HTERT RPE-1 (cell line): ENCODE data around the gene SPINK4.

Source experiments
- in situ Hi-C: fragments of 300-500 bp; cut with MboI; formaldehyde crosslinking; loops from 4 replicates; pipeline ENCODE4 v1.14.3; 2020; ENCODE audit warnings: low sequenced_read_pairs

Gene SPINK4

GRCh38 chr9:33254211-33254610 lies 14.2 kb downstream of the SPINK4 start:
- in situ Hi-C loops: no loop called here

- in situ Hi-C loops: no loop called here
Observed at GRCh38 chr9:33255014-33255413, 15.0 kb downstream of the SPINK4 start.

- in situ Hi-C loops: no loop called here
Observed at GRCh38 chr9:33255471-33255870, 15.5 kb downstream of the SPINK4 start.

- in situ Hi-C loops: no loop called here
Observed at GRCh38 chr9:33256236-33256635, 16.3 kb downstream of the SPINK4 start.

- in situ Hi-C loops: no loop called here
Observed at GRCh38 chr9:33257276-33257675, 17.3 kb downstream of the SPINK4 start.

GRCh38 chr9:33260372-33260771 lies 20.4 kb downstream of the SPINK4 start:
- in situ Hi-C loops: no loop called here

- in situ Hi-C loops: no loop called here
Observed at GRCh38 chr9:33263131-33264002, 23.4 kb downstream of the SPINK4 start.

GRCh38 chr9:33264003-33264472 lies 24.1 kb downstream of the SPINK4 start:
- in situ Hi-C loops: no loop called here

GRCh38 chr9:33264473-33265177 lies 24.7 kb downstream of the SPINK4 start, which contains the start of the genes BAG1 and CHMP5:
Gene BAG1 (minus strand): TSS chr9:33264708.
Gene CHMP5 (plus strand): TSS chr9:33265049. CDS start chr9:33265079, 30 bp downstream.
- in situ Hi-C loops: no loop called here

- in situ Hi-C loops: no loop called here
Observed at GRCh38 chr9:33265211-33265865, 25.4 kb downstream of the SPINK4 start.

GRCh38 chr9:33267151-33267767 lies 27.3 kb downstream of the SPINK4 start:
- in situ Hi-C loops: no loop called here

GRCh38 chr9:33270146-33270545 lies 30.2 kb downstream of the SPINK4 start:
- in situ Hi-C loops: no loop called here

GRCh38 chr9:33272061-33272460 lies 32.1 kb downstream of the SPINK4 start:
- in situ Hi-C loops: no loop called here

GRCh38 chr9:33273266-33273971 lies 33.5 kb downstream of the SPINK4 start:
- in situ Hi-C loops: no loop called here

GRCh38 chr9:33273972-33274328 lies 34.0 kb downstream of the SPINK4 start:
- in situ Hi-C loops: no loop called here

GRCh38 chr9:33277484-33277883 lies 37.5 kb downstream of the SPINK4 start:
- in situ Hi-C loops: no loop called here

GRCh38 chr9:33285502-33285901 lies 45.5 kb downstream of the SPINK4 start:
- in situ Hi-C loops: no loop called here

GRCh38 chr9:33287087-33287490 lies 47.1 kb downstream of the SPINK4 start:
- in situ Hi-C loops: no loop called here

- in situ Hi-C loops: no loop called here
Observed at GRCh38 chr9:33288235-33288634, 48.3 kb downstream of the SPINK4 start.

GRCh38 chr9:33288828-33289483 lies 49.0 kb downstream of the SPINK4 start:
- in situ Hi-C loops: no loop called here
